NB4 (cell line): ENCODE results near the gene ANKHD1.

Experiments used
- DNase-seq: peaks from one replicate; pipeline ENCODE4 v3.0.0; 2010; ENCODE audit warnings: low read depth
- H3K4me3 ChIP-seq: one replicate; pipeline ENCODE4 v1.5.1; 2011; ENCODE audit warnings: mild to moderate bottlenecking, low read depth, low read length, moderate library complexity
- CTCF ChIP-seq: IDR thresholded peaks from one replicate; pipeline ENCODE4 v1.5.1; 2012; ENCODE audit warnings: low read depth, low read length
- MAX ChIP-seq: IDR thresholded peaks from 2 replicates; pipeline ENCODE4 v1.6.1; 2011; ENCODE audit warnings: low read depth, low read length
- MYC ChIP-seq: IDR thresholded peaks from 2 replicates; pipeline ENCODE4 v1.6.1; 2011; ENCODE audit warnings: low read depth, low read length
- POLR2A ChIP-seq: IDR thresholded peaks from 2 replicates; pipeline ENCODE4 v1.6.1; 2011; ENCODE audit warnings: mild to moderate bottlenecking; ENCODE audit not compliant: insufficient read length; ENCODE audit errors: extremely low read depth

Gene ANKHD1

GRCh38 chr5:140401362-140402257 is at the start of gene ANKHD1:
Gene ANKHD1, plus strand, starts transcription at chr5:140401833. Its CDS starts 135 bp downstream, at chr5:140401968.
- TF ChIP-seq MYC (peak; percentile 53), MAX (peak; percentile 61; the same call in 1 of the 2 replicates), POLR2A (peak; percentile 79), CTCF (no peak)

GRCh38 chr5:140355546-140355945 is 46.1 kb upstream of the ANKHD1 start:
- TF ChIP-seq POLR2A (no peak), MYC (no peak), MAX (no peak), CTCF (no peak)
- H3K4me3 ChIP-seq: no peak overlapping the region
- DNase-seq: peak; percentile 70

More at GRCh38 chr5:140401362-140402257, at the start of gene ANKHD1:
- H3K4me3 ChIP-seq: peak within 1 kb of the TSS; percentile 99
- peak; percentile 100 for DNase-seq

GRCh38 chr5:140356853-140357725 is 44.5 kb upstream of the ANKHD1 start:
- no peak for DNase-seq
- H3K4me3 ChIP-seq: no peak overlapping the region
- TF ChIP-seq MAX (no peak), POLR2A (no peak), CTCF (no peak), MYC (no peak)

GRCh38 chr5:140357726-140358093 is 43.9 kb upstream of the ANKHD1 start:
- TF ChIP-seq CTCF (peak; percentile 86), MYC (no peak)
- no peak overlapping the region for H3K4me3 ChIP-seq
- DNase-seq: peak; percentile 86

GRCh38 chr5:140358738-140359310 is 42.8 kb upstream of the ANKHD1 start:
- DNase-seq: no peak
- no peak overlapping the region for H3K4me3 ChIP-seq
- no peak for TF ChIP-seq MYC
- TF ChIP-seq MAX: no peak
- TF ChIP-seq CTCF: peak; percentile 46
- TF ChIP-seq POLR2A: no peak
